Hepatocyte (in vitro differentiated cells): ENCODE results near the gene CAVIN3. TPM values are rescaled to one million over a fixed set of nuclear protein-coding genes. Genes with fewer than 3 reads are reported as not detected.

Source experiments
- DNase-seq: peaks from one replicate; pipeline ENCODE4 v3.0.0-alpha.2; 2016; ENCODE audit warnings: low spot score
- H2AFZ ChIP-seq: fragments of 200-600 bp; sonication (generic); 2 replicates; pipeline ENCODE4 v1.6.0; 2016; ENCODE audit warnings: antibody characterized with exemption, mild to moderate bottlenecking
- H3K27ac ChIP-seq: fragments of 200-600 bp; sonication (generic); 2 replicates; pipeline ENCODE4 v1.5.1; 2016; ENCODE audit warnings: mild to moderate bottlenecking
- H3K27me3 ChIP-seq: fragments of 200-600 bp; sonication (generic); 2 replicates; pipeline ENCODE4 v1.6.1; 2016
- H3K36me3 ChIP-seq: fragments of 200-600 bp; sonication (generic); replicated peaks from 2 replicates; pipeline ENCODE4 v1.5.1; 2016; ENCODE audit warnings: low read depth; ENCODE audit not compliant: insufficient read depth
- H3K4me1 ChIP-seq: fragments of 200-600 bp; sonication (generic); 2 replicates; pipeline ENCODE4 v1.5.1; 2016; ENCODE audit warnings: mild to moderate bottlenecking, moderate library complexity; ENCODE audit not compliant: insufficient read depth
- H3K4me2 ChIP-seq: fragments of 200-600 bp; sonication (generic); 2 replicates; pipeline ENCODE4 v1.6.0; 2016
- H3K4me3 ChIP-seq: fragments of 200-600 bp; sonication (generic); 2 replicates; pipeline ENCODE4 v1.5.1; 2016; ENCODE audit warnings: mild to moderate bottlenecking
- H3K79me2 ChIP-seq: fragments of 200-600 bp; sonication (generic); 2 replicates; pipeline ENCODE4 v1.6.0; 2017; ENCODE audit warnings: mild to moderate bottlenecking
- H3K9me2 ChIP-seq: fragments of 200-600 bp; sonication (generic); replicated peaks from 2 replicates; pipeline ENCODE4 v1.6.0; 2017; ENCODE audit warnings: mild to moderate bottlenecking; ENCODE audit not compliant: insufficient read depth
- H3K9me3 ChIP-seq: fragments of 200-600 bp; sonication (generic); 2 replicates; pipeline ENCODE4 v1.5.1; 2016; ENCODE audit warnings: low read depth, mild to moderate bottlenecking
- H4K20me1 ChIP-seq: fragments of 200-600 bp; sonication (generic); 2 replicates; pipeline ENCODE4 v1.6.0; 2016; ENCODE audit warnings: mild to moderate bottlenecking; ENCODE audit not compliant: insufficient read depth, poor library complexity, severe bottlenecking
- CTCF ChIP-seq: fragments of 200-600 bp; sonication (generic); IDR thresholded peaks from 2 replicates; pipeline ENCODE4 v1.5.1; 2016; ENCODE audit warnings: antibody characterized with exemption, mild to moderate bottlenecking; ENCODE audit not compliant: poor library complexity
- EZH2 ChIP-seq: fragments of 200-600 bp; sonication (generic); IDR thresholded peaks from 2 replicates; pipeline ENCODE4 v1.6.1; 2016; ENCODE audit warnings: antibody characterized with exemption, mild to moderate bottlenecking, borderline replicate concordance
- EZH2phosphoT487 ChIP-seq: fragments of 200-600 bp; sonication (generic); IDR thresholded peaks from one replicate; pipeline ENCODE4 v1.6.1; 2018; ENCODE audit warnings: antibody characterized with exemption, mild to moderate bottlenecking, low read depth, moderate library complexity; ENCODE audit not compliant: unreplicated experiment, severe bottlenecking
- WGBS: methylation state at CpG from one replicate; pipeline ENCODE4 v1.1.6; 2016; ENCODE audit warnings: low lambda C conversion rate; ENCODE audit errors: missing lambda C conversion rate; 5-methylcytosine and 5-hydroxymethylcytosine counted together
- polyA plus RNA-seq: library from polyadenylated mRNA; unstranded; fragments of >200 nt; fragmentation: Nextera tagmentation; extraction: Ambion mirVana; gene quantifications from 2 replicates; pipeline ENCODE4 v1.2.1, GENCODE V29; 2016
- total RNA-seq: library from RNA; depleted of rRNA; stranded (reverse); fragments of >200 nt; gene quantifications from 2 replicates; pipeline ENCODE4 v1.2.3, GENCODE V29; 2014

Gene CAVIN3
- total and polyA plus RNA-seq, 2 experiments from 2014 or later, result 93.3 to 115 TPM

- TF ChIP-seq EZH2phosphoT487 (no peak), CTCF (no peak), EZH2 (no peak)
- Histone ChIP-seq H3K36me3 (no peaks in the 10 kb centered on the region), H3K27ac (no peak overlapping the region), H3K9me3 (no peaks in the 10 kb centered on the region), H3K4me1 (peaks cover 5% of the 10 kb centered on the region), H3K9me2 (no peaks in the 10 kb centered on the region), H3K4me2 (no peak overlapping the region), H3K79me2 (no peaks in the 10 kb centered on the region), H3K27me3 (no peaks in the 10 kb centered on the region), H3K4me3 (no peak overlapping the region), H2AFZ (no peak overlapping the region), H4K20me1 (no peaks in the 10 kb centered on the region)
- DNase-seq, result no peak
- 90% methylated on average over 2 of the region's 2 CpGs for WGBS
Observed at GRCh38 chr11:6350486-6350885, 30.2 kb upstream of the CAVIN3 start.

- Histone ChIP-seq H4K20me1 (no peaks in the 10 kb centered on the region), H3K27ac (no peak overlapping the region), H3K4me3 (no peak overlapping the region), H3K4me2 (no peak overlapping the region), H3K79me2 (no peaks in the 10 kb centered on the region), H3K9me3 (no peaks in the 10 kb centered on the region), H3K36me3 (no peaks in the 10 kb centered on the region), H3K9me2 (no peaks in the 10 kb centered on the region), H3K27me3 (no peaks in the 10 kb centered on the region), H2AFZ (no peak overlapping the region), H3K4me1 (peaks cover 5% of the 10 kb centered on the region)
- no peak for DNase-seq
- TF ChIP-seq EZH2 (no peak), CTCF (no peak), EZH2phosphoT487 (no peak)
Observed at GRCh38 chr11:6350043-6350442, 29.7 kb upstream of the CAVIN3 start.

GRCh38 chr11:6345366-6345765 lies 25.1 kb upstream of the CAVIN3 start:
- H3K4me2 ChIP-seq, result no peak overlapping the region
- no peaks in the 10 kb centered on the region for H3K9me2 ChIP-seq
- no peaks in the 10 kb centered on the region for H3K79me2 ChIP-seq
- no peaks in the 10 kb centered on the region for H3K36me3 ChIP-seq
- no peaks in the 10 kb centered on the region for H3K4me1 ChIP-seq
- TF ChIP-seq EZH2phosphoT487, result no peak
- no peak for TF ChIP-seq CTCF
- TF ChIP-seq EZH2, result no peak
- H2AFZ ChIP-seq, result no peak overlapping the region
- no peaks in the 10 kb centered on the region for H4K20me1 ChIP-seq
- no peak overlapping the region for H3K27ac ChIP-seq
- H3K9me3 ChIP-seq, result no peaks in the 10 kb centered on the region
- WGBS, result 94% methylated on average over 1 of the region's 1 CpG
- H3K27me3 ChIP-seq, result no peaks in the 10 kb centered on the region
- DNase-seq, result no peak
- no peak overlapping the region for H3K4me3 ChIP-seq

GRCh38 chr11:6336293-6336692 lies 16.0 kb upstream of the CAVIN3 start:
- 84% methylated on average over 3 of the region's 3 CpGs for WGBS
- Histone ChIP-seq H3K9me3 (no peaks in the 10 kb centered on the region), H3K27me3 (no peaks in the 10 kb centered on the region), H3K79me2 (no peaks in the 10 kb centered on the region), H3K36me3 (no peaks in the 10 kb centered on the region), H3K9me2 (no peaks in the 10 kb centered on the region), H3K4me3 (no peak overlapping the region), H2AFZ (no peak overlapping the region), H3K27ac (no peak overlapping the region), H4K20me1 (no peaks in the 10 kb centered on the region), H3K4me1 (no peaks in the 10 kb centered on the region), H3K4me2 (no peak overlapping the region)
- no peak for TF ChIP-seq CTCF
- TF ChIP-seq EZH2phosphoT487, result no peak
- no peak for TF ChIP-seq EZH2
- DNase-seq, result no peak
